Measurements from ENCODE around the gene GIMAP1. TPM values are rescaled to one million over a fixed set of nuclear protein-coding genes. Genes with fewer than 3 reads are reported as not detected.
"Not testable (repeated sequence)": the region's sequence is repeated elsewhere in the genome, so short reads cannot be mapped to it uniquely, and the experiment has no call there.

Gene GIMAP1
- total RNA-seq, result not detected in 2 replicates
- polyA plus RNA-seq (2012), result not detected

DNA sequence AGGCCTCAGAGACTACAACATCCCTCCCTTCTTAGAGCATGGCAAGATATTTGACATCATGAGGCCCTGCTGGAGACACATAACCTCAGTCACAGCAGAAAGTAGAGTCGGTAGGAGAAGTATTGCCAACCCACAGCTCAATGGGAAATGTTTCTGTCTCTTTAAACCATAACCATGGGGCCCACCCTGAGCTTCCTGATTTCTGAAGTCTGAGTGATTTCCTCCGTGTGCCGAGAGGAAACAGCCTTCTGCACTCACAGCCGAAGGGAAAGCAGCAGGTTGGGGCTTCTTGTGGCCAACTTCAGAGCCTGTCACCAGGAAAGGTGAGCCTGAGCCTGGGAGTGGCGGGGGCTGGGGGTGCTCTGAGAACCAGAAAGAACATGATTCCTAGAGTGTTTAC lies at the start of gene GIMAP1:
Gene GIMAP1 (plus strand): TSS at position 246 of the 400 bp plus-strand sequence. CDS start 2,435 bp downstream, outside the sequence.
- no peak for DNase-seq (ENCODE audit: low read depth)

GRCh38 chr7:150668472-150668911 lies 47.9 kb upstream of the GIMAP1 start:
- DNase-seq (ENCODE audit: low read depth), result no peak

- DNase-seq (ENCODE audit: low read depth), result no peak
These were observed 47.4 kb upstream of the GIMAP1 start for GRCh38 chr7:150668977-150669376.

- DNase-seq (ENCODE audit: low read depth), result not testable (repeated sequence)
These were observed 44.4 kb upstream of the GIMAP1 start for GRCh38 chr7:150671798-150672585.

DNA sequence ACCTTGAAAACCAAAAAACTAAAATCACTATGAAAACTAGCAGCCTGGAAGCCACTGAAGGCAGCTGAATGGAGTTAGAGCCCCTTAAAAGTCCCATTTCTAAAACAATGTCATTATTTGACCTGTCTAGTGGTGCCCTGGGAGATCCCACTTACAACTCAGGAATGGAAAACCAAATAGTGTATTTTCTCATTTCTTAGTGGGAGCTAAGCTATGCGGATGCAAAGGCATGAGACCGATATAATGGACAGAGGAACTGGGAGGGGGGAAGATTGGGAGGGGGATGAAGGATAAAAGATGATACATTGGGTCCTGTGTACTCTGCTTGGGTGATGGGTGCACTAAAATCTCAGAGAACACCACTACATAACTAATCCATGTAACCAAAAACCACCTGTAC lies 40.7 kb upstream of the GIMAP1 start:
- DNase-seq (ENCODE audit: low read depth), result no peak

DNA sequence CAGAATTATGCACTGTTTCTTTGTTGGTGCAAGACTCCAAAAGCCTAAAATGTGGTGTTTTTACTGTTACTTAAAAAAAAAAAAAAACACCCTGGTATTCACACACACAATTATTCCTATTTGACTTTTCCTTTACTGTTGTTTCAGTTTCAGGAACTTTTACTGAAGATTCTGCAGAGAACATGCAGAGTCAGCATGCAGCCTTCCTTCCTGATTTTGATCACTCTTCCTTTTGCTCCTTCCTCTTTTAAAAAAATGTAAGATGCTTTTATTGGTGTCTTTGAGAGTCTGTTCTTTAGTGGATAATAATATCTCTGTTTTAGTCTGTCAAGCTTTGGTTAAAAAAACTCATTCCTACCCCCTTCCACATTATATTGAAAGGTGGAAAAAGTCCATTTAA lies 40.1 kb upstream of the GIMAP1 start:
- not testable (repeated sequence) for DNase-seq (ENCODE audit: low read depth)

DNA sequence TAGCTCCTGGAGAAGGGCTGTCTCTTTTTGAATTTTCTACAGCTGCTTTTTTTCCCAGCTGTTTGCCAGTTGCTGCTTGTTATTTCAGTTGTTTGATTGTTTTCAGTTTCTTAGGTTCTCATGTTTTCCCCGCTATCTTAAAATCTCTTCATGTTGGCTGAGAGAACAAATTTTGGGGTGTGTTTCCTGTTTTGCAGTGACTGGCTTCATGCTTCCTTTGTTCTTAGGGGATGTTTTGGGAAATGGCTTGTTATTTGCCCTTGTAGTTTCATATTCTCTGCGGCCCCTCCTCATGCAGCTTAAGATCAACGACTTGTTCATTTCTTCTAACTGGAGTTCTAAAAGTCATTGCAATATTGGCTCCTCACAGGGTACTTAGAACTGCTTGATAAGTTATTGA lies 39.6 kb upstream of the GIMAP1 start:
- peak; percentile 3 for DNase-seq (ENCODE audit: low read depth)

- not testable (repeated sequence) for DNase-seq (ENCODE audit: low read depth)
These were observed 37.8 kb upstream of the GIMAP1 start for GRCh38 chr7:150678601-150679000.

- not testable (repeated sequence) for DNase-seq (ENCODE audit: low read depth)
These were observed 36.0 kb upstream of the GIMAP1 start for GRCh38 chr7:150680364-150680763.

DNA sequence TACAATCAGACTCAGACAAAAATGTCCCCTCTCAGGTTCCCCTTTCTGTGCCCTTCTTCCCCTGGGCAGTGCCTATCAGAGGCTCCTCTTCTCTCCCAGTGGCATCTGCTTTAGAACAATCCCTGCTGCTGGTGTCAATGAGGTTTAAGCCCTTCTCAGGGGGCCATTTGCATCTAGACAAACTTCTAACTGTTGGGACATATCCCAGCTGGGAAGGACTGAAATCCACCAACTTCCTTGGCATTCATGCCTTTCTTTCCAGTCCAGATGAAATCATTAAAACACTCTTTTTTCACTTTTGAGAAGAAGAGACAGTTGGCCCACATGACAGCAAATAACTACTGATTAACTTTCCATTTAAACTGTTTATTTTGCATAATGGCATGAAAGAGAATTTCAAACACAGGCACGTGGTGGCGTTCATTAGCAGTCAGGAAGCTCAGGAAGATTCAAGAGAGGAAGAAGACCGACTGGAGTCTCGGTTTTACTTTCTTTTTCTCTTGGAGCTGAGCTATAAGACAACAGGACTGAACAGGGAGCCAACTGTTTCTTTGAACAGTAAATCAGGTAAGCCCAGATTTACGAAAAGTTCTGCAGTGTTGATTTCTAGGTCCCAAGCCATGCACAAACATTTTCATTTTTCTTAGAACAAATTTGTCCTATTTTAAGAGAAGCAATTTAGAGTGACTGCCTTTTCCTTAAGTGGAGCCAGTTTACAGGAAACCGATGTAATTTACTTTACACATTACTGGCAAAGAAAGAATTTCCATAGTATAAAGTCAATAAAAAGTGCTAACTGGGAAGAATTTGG lies 31.0 kb upstream of the GIMAP1 start, which contains the start of gene GIMAP2:
Gene GIMAP2 (plus strand): TSS at position 488 of the 811 bp plus-strand sequence. CDS start 1,354 bp downstream, outside the sequence.
- DNase-seq (ENCODE audit: low read depth), result peak; percentile 53

DNA sequence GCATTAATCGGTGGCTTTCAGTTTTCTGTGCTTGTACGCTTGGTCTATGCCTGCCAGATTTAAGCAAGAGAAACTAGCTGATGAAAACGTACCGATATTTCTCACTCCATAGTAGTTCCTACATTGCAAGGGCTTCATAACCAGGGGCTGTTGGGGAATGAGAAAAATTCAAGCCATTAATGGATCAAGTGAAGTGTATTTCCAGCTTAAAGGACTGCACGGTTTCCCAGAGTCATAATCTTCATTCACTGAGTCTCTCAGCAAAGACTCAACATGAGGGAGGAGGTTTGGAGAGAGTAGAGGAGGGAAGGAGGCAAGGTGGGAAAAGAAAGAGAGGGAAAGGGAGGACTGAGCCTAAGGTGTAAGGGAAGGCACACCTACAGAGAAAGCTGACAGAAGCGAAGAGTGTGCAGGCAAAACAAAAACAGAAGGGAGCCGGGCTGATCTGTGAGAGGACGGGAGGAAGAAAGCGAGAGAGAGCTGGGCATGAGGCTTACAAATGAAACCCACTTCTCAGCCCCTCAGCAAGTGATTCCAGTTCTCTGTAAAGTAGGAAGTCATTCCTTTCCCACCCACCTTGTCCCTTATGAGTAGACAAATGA lies 30.3 kb upstream of the GIMAP1 start:
- DNase-seq (ENCODE audit: low read depth), result peak; percentile 15

GRCh38 chr7:150688630-150689029 lies 27.8 kb upstream of the GIMAP1 start:
- no peak for DNase-seq (ENCODE audit: low read depth)

- no peak for DNase-seq (ENCODE audit: low read depth)
These were observed 20.8 kb upstream of the GIMAP1 start for GRCh38 chr7:150695654-150696053.

GRCh38 chr7:150703209-150703608 lies 13.2 kb upstream of the GIMAP1 start:
- DNase-seq (ENCODE audit: low read depth), result no peak

DNA sequence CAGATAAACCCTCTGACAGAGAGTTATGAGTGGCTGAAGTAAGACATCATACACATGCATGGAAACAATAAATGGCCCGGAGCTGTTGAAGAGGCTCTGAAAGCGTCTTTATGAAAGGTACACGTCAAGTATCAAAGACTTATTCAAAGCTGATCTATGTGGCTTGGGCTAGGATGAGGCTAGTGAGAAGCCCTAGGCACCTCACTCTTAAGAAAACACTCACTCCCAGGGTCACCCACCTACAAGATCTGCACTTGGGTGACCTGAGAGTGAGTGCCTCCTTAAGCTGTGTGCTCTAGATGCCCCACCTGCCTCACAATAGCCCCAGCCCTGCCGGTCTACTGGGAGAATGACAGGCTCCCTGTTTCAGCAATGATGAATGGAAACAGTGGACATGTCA lies 1.1 kb upstream of the GIMAP1 start:
- no peak for DNase-seq (ENCODE audit: low read depth)

DNA sequence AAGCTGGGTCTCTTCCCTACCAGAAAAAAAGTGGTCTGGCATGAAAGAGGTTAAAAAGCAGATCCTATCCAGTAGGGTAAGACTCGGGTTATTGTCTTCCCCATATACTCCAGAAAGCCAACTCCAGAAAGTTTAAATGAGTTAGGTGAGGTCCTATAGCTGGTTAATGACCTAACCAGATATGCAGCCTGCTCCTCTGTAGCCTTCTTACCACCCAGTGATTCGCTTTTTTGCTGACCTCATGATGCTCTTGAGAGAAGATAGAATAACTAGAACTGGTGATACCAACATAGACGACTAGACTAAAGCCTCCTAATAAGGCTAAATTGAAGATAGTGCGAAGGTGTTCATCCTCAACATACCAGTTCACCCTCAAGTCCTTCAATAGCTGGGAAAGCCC lies 675 bp upstream of the GIMAP1 start:
- no peak for DNase-seq (ENCODE audit: low read depth)

DNA sequence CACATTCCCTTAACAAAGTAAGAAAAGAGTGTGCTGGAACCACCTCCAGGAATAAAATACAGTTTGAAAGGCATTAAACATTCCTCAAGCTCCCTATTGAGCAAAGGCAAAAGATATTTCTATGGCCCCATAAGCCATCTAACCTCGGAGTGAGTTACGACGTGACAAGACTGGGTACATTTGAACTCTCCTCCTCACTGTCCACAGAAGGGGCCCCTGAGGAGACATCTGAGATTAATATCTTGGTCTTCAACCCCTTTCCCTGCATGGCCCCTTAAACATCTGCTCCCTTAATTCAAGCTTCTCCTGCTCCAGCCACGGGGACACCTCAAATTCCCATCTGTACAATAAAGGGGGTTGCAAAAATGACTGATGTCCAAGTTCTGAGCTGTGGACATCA lies 526 bp downstream of the GIMAP1 start:
- no peak for DNase-seq (ENCODE audit: low read depth)

DNA sequence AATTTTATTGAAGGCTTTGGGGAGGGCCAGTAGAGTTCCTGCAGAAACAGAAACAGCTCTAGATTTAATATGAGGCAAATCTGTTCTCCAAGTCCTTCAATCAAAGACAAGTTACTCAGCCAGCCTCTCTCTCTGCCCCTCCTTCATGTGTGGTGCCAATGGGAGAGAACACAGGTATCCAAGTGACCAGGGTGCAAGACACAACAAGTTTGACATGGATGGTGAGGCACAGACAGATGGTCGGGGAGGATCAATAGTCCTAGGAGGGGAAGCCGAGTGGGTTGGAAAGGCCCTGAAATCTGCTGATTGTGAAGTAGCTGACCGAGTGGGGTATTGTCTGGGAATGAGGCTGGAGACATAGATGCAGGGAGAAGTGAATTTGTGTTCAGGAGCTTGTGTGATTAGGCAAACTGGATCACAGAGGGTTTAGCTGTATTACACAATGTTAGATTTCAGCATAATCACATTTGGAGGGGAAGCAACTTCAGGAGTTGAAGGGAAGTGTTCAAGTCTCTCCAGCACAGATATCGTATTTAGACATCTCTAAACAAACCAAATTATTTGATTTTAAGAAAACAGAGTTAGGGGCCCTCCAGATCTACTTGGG lies 1.5 kb downstream of the GIMAP1 start:
- DNase-seq (ENCODE audit: low read depth), result no peak

DNA sequence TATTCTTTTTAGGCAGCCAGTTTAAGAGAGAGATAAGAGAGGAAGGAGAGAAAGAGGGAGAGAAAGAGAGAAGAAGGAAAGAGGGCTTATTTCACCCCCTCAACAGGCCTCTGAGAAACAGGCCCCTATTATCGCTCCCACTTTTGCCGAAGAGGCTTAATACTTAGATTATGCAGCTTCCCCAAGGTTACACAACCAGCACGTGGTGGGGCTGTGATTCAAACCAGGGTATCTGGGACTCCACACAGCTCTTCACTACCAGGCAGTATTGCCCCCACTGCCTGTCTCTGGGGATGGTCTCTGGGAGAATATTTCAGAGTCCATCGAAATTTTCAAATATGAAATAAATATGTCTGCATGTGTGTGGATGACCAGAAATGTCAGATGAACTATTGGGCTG lies 3.0 kb downstream of the GIMAP1 start:
- no peak for DNase-seq (ENCODE audit: low read depth)

- no peak for DNase-seq (ENCODE audit: low read depth)
These were observed 3.8 kb downstream of the GIMAP1 start for GRCh38 chr7:150719960-150720891.
